CD4-positive, alpha-beta memory T cell (primary cell): ENCODE measurements around the gene CCDC87. TPM values are rescaled to one million over a fixed set of nuclear protein-coding genes. Genes with fewer than 3 reads are reported as not detected.

Experiments
- CTCF ChIA-PET: fragments of 350-600 bp; sonication (Branson Sonifier 250); formaldehyde crosslinking; loops from one replicate; lab custom pipeline; 2021; ENCODE audit warnings: inconsistent platforms; ENCODE audit not compliant: partially characterized antibody; lab: Charles Lee
- POLR2A ChIA-PET: fragments of 350-600 bp; sonication (Branson Sonifier 250); formaldehyde crosslinking; loops from one replicate; lab custom pipeline; 2021; ENCODE audit not compliant: partially characterized antibody; lab: Charles Lee
- DNase-seq, 5 donors: peaks; one replicate each; pipeline versions ENCODE4 v3.0.0 to v3.0.0-alpha.2; 2020 to 2022; ENCODE audit warnings: mixed read lengths in 1 of 5
- H3K27ac ChIP-seq: one replicate; pipeline ENCODE4 v1.7.0; 2013; ENCODE audit warnings: low read depth, low read length
- H3K27me3 ChIP-seq: 2 replicates; pipeline ENCODE4 v1.7.0; 2013; ENCODE audit warnings: mild to moderate bottlenecking, low read length, moderate library complexity; ENCODE audit not compliant: insufficient read depth
- H3K36me3 ChIP-seq: 2 replicates; pipeline ENCODE4 v1.7.0; 2013; ENCODE audit warnings: mild to moderate bottlenecking, low read length, moderate library complexity; ENCODE audit not compliant: insufficient read depth
- H3K4me1 ChIP-seq: 2 replicates; pipeline ENCODE4 v1.7.0; 2013; ENCODE audit warnings: mild to moderate bottlenecking, low read length, moderate library complexity; ENCODE audit not compliant: insufficient read depth
- H3K4me3 ChIP-seq, 2 donors: one replicate each; pipeline ENCODE4 v1.7.0; 2013; ENCODE audit warnings: low read length in 2 of 2, mild to moderate bottlenecking in 1 of 2
- H3K9me3 ChIP-seq, 2 donors: one replicate each; pipeline ENCODE4 v1.7.0; 2013; ENCODE audit warnings: low read length in 2 of 2, control low read depth in 1 of 2; ENCODE audit not compliant: control insufficient read depth in 1 of 2
- H3K27ac Mint-ChIP-seq, 7 donors: one replicate each; pipeline ENCODE4 v1.8.0; 2020 to 2021; ENCODE audit warnings: mixed read lengths in 7 of 7, mild to moderate bottlenecking in 6 of 7, inconsistent platforms in 3 of 7, moderate library complexity in 3 of 7
- H3K27me3 Mint-ChIP-seq, 2 donors: one replicate each; pipeline ENCODE4 v1.8.0; 2020 to 2021; ENCODE audit warnings: mixed read lengths in 2 of 2
- H3K36me3 Mint-ChIP-seq, 2 donors: one replicate each; pipeline ENCODE4 v1.8.0; 2020 to 2021; ENCODE audit warnings: mixed read lengths in 2 of 2, inconsistent platforms in 1 of 2, mild to moderate bottlenecking in 1 of 2
- H3K4me1 Mint-ChIP-seq, 4 donors: one replicate each; pipeline ENCODE4 v1.8.0; 2020 to 2021; ENCODE audit warnings: mixed read lengths in 4 of 4, mild to moderate bottlenecking in 1 of 4
- H3K4me3 Mint-ChIP-seq, 8 donors: one replicate each; pipeline ENCODE4 v1.8.0; 2020 to 2021; ENCODE audit warnings: mixed read lengths in 8 of 8, mild to moderate bottlenecking in 7 of 8, moderate library complexity in 6 of 8, inconsistent platforms in 3 of 8
- H3K9me3 Mint-ChIP-seq, 8 donors: one replicate each; pipeline ENCODE4 v1.8.0; 2020 to 2021; ENCODE audit warnings: mixed read lengths in 8 of 8, mild to moderate bottlenecking in 5 of 8, inconsistent platforms in 3 of 8, moderate library complexity in 1 of 8
- intact Hi-C: fragments of 100-400 bp; cut with micrococcal nuclease; formaldehyde crosslinking; loops from one replicate; pipeline ENCODE4 v1.15.1; 2023
- polyA plus RNA-seq, 2 donors: library from polyadenylated mRNA; unstranded; fragments of 300-500 nt; fragmentation: Illumina TruSeq; gene quantifications; one replicate each; pipeline ENCODE4 v1.2.3, GENCODE V29; 2021
- total RNA-seq, 2 experiments: library from RNA; stranded (reverse); gene quantifications; one replicate each; pipeline ENCODE4 v1.2.3, GENCODE V29; 2021

CCDC87 gene
- total and polyA plus RNA-seq, 4 experiments from 2014 or later: 0.34 TPM; not detected in 3

GRCh38 chr11:66561178-66561974 lies 31.5 kb downstream of the CCDC87 start:
- Mint-ChIP-seq H3K27ac (no peak overlapping the region), H3K27me3 (peaks cover 7 to 8% of the 10 kb centered on the region in 2 donors), H3K4me3 (no peak overlapping the region), H3K36me3 (no peaks in the 10 kb centered on the region), H3K4me1 (peaks cover 0 to 5% (median 4%) of the 10 kb centered on the region in 4 donors), H3K9me3 (no peaks in the 10 kb centered on the region)
- no peak overlapping the region for H3K4me3 ChIP-seq
- no peak for DNase-seq
- no peak overlapping the region for H3K27ac ChIP-seq
- intact Hi-C loops: no loop called here
- H3K9me3 ChIP-seq: no peaks in the 10 kb centered on the region
- H3K36me3 ChIP-seq: no peaks in the 10 kb centered on the region
- POLR2A ChIA-PET: interaction anchor here (1.4 to 1.7 kb wide), 3 partner anchors 7 to 281 kb away, joined by 3 to 7 read pairs (median 4); partner anchors contain the start of genes CTSF, RBM4 and RCE1
- no peaks in the 10 kb centered on the region for H3K27me3 ChIP-seq
- CTCF ChIA-PET: interaction anchor here (1.0 to 1.1 kb wide), 2 partner anchors 16 to 31 kb away, joined by 3 to 4 read pairs; no protein-coding TSS in a partner anchor
- peaks cover 4% of the 10 kb centered on the region for H3K4me1 ChIP-seq

GRCh38 chr11:66559866-66560676 lies 32.8 kb downstream of the CCDC87 start:
- ChIA-PET POLR2A (interaction anchor here (0.9 to 1.7 kb wide), 3 partner anchors 9 to 49 kb away, joined by 3 to 7 read pairs (median 3); partner anchors contain the start of genes ACTN3, BBS1, CTSF and ZDHHC24), CTCF (no interaction called here)
- Histone ChIP-seq H3K27ac (no peak overlapping the region), H3K27me3 (no peaks in the 10 kb centered on the region), H3K36me3 (no peaks in the 10 kb centered on the region), H3K4me1 (peaks cover 4% of the 10 kb centered on the region), H3K4me3 (no peak overlapping the region), H3K9me3 (no peaks in the 10 kb centered on the region)
- DNase-seq: no peak
- H3K9me3 Mint-ChIP-seq: no peaks in the 10 kb centered on the region
- no peaks in the 10 kb centered on the region for H3K36me3 Mint-ChIP-seq
- H3K27ac Mint-ChIP-seq: no peak overlapping the region
- intact Hi-C loops: no loop called here
- H3K27me3 Mint-ChIP-seq: peaks cover 8 to 9% of the 10 kb centered on the region in 2 donors
- peaks cover 0 to 5% (median 2%) of the 10 kb centered on the region in 4 donors for H3K4me1 Mint-ChIP-seq
- H3K4me3 Mint-ChIP-seq: no peak overlapping the region

GRCh38 chr11:66559142-66559865 lies 33.6 kb downstream of the CCDC87 start:
- CTCF ChIA-PET: interaction anchor here (0.9 kb wide), 1 partner anchor 9 kb away, joined by 3 read pairs; the partner anchor contains the start of gene CTSF
- peak overlapping the region in 1 of 8 donors; percentile 53 for H3K4me3 Mint-ChIP-seq
- no peaks in the 10 kb centered on the region for H3K9me3 ChIP-seq
- peaks cover 0 to 5% (median 2%) of the 10 kb centered on the region in 4 donors for H3K4me1 Mint-ChIP-seq
- intact Hi-C loops: no loop called here
- no peaks in the 10 kb centered on the region for H3K27me3 ChIP-seq
- no peaks in the 10 kb centered on the region for H3K36me3 Mint-ChIP-seq
- peaks cover 4% of the 10 kb centered on the region for H3K4me1 ChIP-seq
- POLR2A ChIA-PET: interaction anchor here (0.9 to 1.7 kb wide), 3 partner anchors 9 to 49 kb away, joined by 3 to 7 read pairs (median 3); partner anchors contain the start of genes ACTN3, BBS1, CTSF and ZDHHC24
- peaks cover 8 to 9% of the 10 kb centered on the region in 2 donors for H3K27me3 Mint-ChIP-seq
- no peak overlapping the region for H3K4me3 ChIP-seq
- H3K27ac ChIP-seq: no peak overlapping the region
- H3K36me3 ChIP-seq: no peaks in the 10 kb centered on the region
- DNase-seq: peak in 2 of 5 donors; percentile 11 to 33
- H3K27ac Mint-ChIP-seq: peak overlapping the region in 1 of 7 donors; percentile 9
- no peaks in the 10 kb centered on the region for H3K9me3 Mint-ChIP-seq

- no peaks in the 10 kb centered on the region for H3K36me3 Mint-ChIP-seq
- Histone ChIP-seq H3K9me3 (no peaks in the 10 kb centered on the region), H3K36me3 (no peaks in the 10 kb centered on the region), H3K4me3 (no peak overlapping the region), H3K27me3 (no peaks in the 10 kb centered on the region), H3K4me1 (peaks cover 4% of the 10 kb centered on the region), H3K27ac (no peak overlapping the region)
- no peak for DNase-seq
- H3K4me1 Mint-ChIP-seq: peaks cover 0 to 5% (median 2%) of the 10 kb centered on the region in 4 donors
- H3K27ac Mint-ChIP-seq: no peak overlapping the region
- intact Hi-C loops: no loop called here
- peaks cover 8 to 9% of the 10 kb centered on the region in 2 donors for H3K27me3 Mint-ChIP-seq
- H3K4me3 Mint-ChIP-seq: no peak overlapping the region
- ChIA-PET CTCF (no interaction called here), POLR2A (no interaction called here)
- no peaks in the 10 kb centered on the region for H3K9me3 Mint-ChIP-seq
These were observed 35.0 kb downstream of the CCDC87 start for GRCh38 chr11:66557733-66558326.

GRCh38 chr11:66556086-66556485 lies 36.8 kb downstream of the CCDC87 start:
- Histone ChIP-seq H3K36me3 (no peaks in the 10 kb centered on the region), H3K9me3 (no peaks in the 10 kb centered on the region), H3K4me3 (no peak overlapping the region), H3K27me3 (no peaks in the 10 kb centered on the region), H3K27ac (no peak overlapping the region), H3K4me1 (peaks cover 4% of the 10 kb centered on the region)
- no peaks in the 10 kb centered on the region for H3K36me3 Mint-ChIP-seq
- intact Hi-C loops: no loop called here
- H3K27ac Mint-ChIP-seq: peak overlapping the region in 1 of 7 donors; percentile 75
- H3K9me3 Mint-ChIP-seq: no peaks in the 10 kb centered on the region
- H3K4me3 Mint-ChIP-seq: no peak overlapping the region
- peaks cover 8 to 9% of the 10 kb centered on the region in 2 donors for H3K27me3 Mint-ChIP-seq
- ChIA-PET CTCF (no interaction called here), POLR2A (no interaction called here)
- DNase-seq: no peak
- peaks cover 0 to 5% (median 2%) of the 10 kb centered on the region in 4 donors for H3K4me1 Mint-ChIP-seq

GRCh38 chr11:66555416-66555815 lies 37.4 kb downstream of the CCDC87 start:
- H3K9me3 Mint-ChIP-seq: no peaks in the 10 kb centered on the region
- peaks cover 8 to 9% of the 10 kb centered on the region in 2 donors for H3K27me3 Mint-ChIP-seq
- H3K27me3 ChIP-seq: no peaks in the 10 kb centered on the region
- no peak overlapping the region for H3K4me3 Mint-ChIP-seq
- H3K9me3 ChIP-seq: no peaks in the 10 kb centered on the region
- no peak overlapping the region for H3K4me3 ChIP-seq
- POLR2A ChIA-PET: interaction anchor here (1.2 kb wide), 1 partner anchor 285 kb away, joined by 3 read pairs; no protein-coding TSS in a partner anchor
- H3K36me3 Mint-ChIP-seq: no peaks in the 10 kb centered on the region
- H3K27ac Mint-ChIP-seq: no peak overlapping the region
- H3K4me1 ChIP-seq: peaks cover 4% of the 10 kb centered on the region
- CTCF ChIA-PET: no interaction called here
- no peak for DNase-seq
- peaks cover 0 to 5% (median 2%) of the 10 kb centered on the region in 4 donors for H3K4me1 Mint-ChIP-seq
- no peak overlapping the region for H3K27ac ChIP-seq
- H3K36me3 ChIP-seq: no peaks in the 10 kb centered on the region
- intact Hi-C loops: no loop called here
